DOHH2 (cell line): Measurements from ENCODE around the gene LITAF.

Experiments
- H3F3A ChIP-seq: fragments of 200-600 bp; sonication (generic), shearing (Covaris generic); 2 replicates; pipeline ENCODE4 v1.6.0; 2016; ENCODE audit warnings: antibody characterized with exemption, mild to moderate bottlenecking; ENCODE audit not compliant: control insufficient read depth, insufficient read depth
- H3K27ac ChIP-seq: fragments of 200-600 bp; sonication (generic); 2 replicates; pipeline ENCODE4 v1.5.1; 2014; ENCODE audit warnings: low read depth, mild to moderate bottlenecking, low read length, moderate library complexity
- H3K27me3 ChIP-seq: fragments of 200-600 bp; sonication (generic); 2 replicates; pipeline ENCODE4 v1.6.1; 2014; ENCODE audit warnings: mild to moderate bottlenecking, low read length, mixed read lengths; ENCODE audit not compliant: control insufficient read depth
- H3K36me3 ChIP-seq: fragments of 200-600 bp; sonication (generic); 2 replicates; pipeline ENCODE4 v1.6.1; 2014; ENCODE audit warnings: mild to moderate bottlenecking, low read length, moderate library complexity, mixed read lengths; ENCODE audit not compliant: control insufficient read depth
- H3K4me1 ChIP-seq: fragments of 200-600 bp; sonication (generic); 2 replicates; pipeline ENCODE4 v1.6.1; 2014; ENCODE audit warnings: mild to moderate bottlenecking, low read length, mixed read lengths; ENCODE audit not compliant: control insufficient read depth
- H3K4me2 ChIP-seq: fragments of 200-600 bp; sonication (generic); 2 replicates; pipeline ENCODE4 v1.6.0; 2014; ENCODE audit warnings: mild to moderate bottlenecking, low read length, moderate library complexity
- H3K4me3 ChIP-seq: fragments of 200-600 bp; sonication (generic); 2 replicates; pipeline ENCODE4 v1.5.1; 2014; ENCODE audit warnings: mild to moderate bottlenecking, low read length, mixed read lengths
- H3K79me2 ChIP-seq: fragments of 200-600 bp; sonication (generic); 2 replicates; pipeline ENCODE4 v1.6.1; 2014; ENCODE audit warnings: mild to moderate bottlenecking, low read length, mixed read lengths; ENCODE audit not compliant: control insufficient read depth
- H3K9me2 ChIP-seq: fragments of 200-600 bp; sonication (generic); replicated peaks from 2 replicates; pipeline ENCODE4 v1.6.1; 2014; ENCODE audit warnings: mild to moderate bottlenecking, low read length, mixed read lengths; ENCODE audit not compliant: control insufficient read depth
- H3K9me3 ChIP-seq: fragments of 200-600 bp; sonication (generic); 2 replicates; pipeline ENCODE4 v1.6.1; 2014; ENCODE audit warnings: antibody characterized with exemption, low read length, mixed read lengths; ENCODE audit not compliant: control insufficient read depth, insufficient read depth
- H4K20me1 ChIP-seq: fragments of 200-600 bp; sonication (generic); 2 replicates; pipeline ENCODE4 v1.6.0; 2014; ENCODE audit warnings: low read depth, mild to moderate bottlenecking, antibody characterized with exemption, low read length, moderate library complexity; ENCODE audit not compliant: control insufficient read depth, insufficient read depth
- EZH2phosphoT487 ChIP-seq: fragments of 200-600 bp; sonication (generic); IDR thresholded peaks from 2 replicates; pipeline ENCODE4 v1.6.1; 2017; ENCODE audit warnings: borderline replicate concordance, mild to moderate bottlenecking, antibody characterized with exemption, low read length, moderate library complexity, mixed read lengths
- TF ChIP-seq, protein P1 (sequence below): fragments of 200-600 bp; sonication (generic); IDR thresholded peaks from one replicate; pipeline ENCODE4 v1.5.1; 2014; ENCODE audit warnings: antibody characterized with exemption, mild to moderate bottlenecking, low read depth, low read length; ENCODE audit not compliant: poor library complexity, severe bottlenecking

LITAF gene

DNA sequence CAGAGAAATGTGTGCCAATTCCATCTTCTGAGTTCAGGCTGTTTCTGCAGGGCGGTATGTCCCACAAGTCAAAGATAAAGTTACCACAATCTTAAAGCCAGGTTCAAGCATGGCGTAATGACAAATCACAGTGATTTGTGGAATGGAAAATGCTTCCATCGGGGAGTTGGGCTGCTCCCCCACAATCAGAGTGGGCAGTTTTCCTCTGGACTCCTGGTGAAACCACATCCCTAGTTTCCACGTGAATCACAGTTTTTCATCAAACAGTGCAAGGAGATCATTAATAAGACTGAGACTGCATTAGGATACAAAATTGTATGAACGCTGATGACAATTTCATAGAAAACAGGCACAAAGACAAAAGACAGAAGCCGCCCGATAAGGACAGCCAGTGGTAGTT, 3.6 kb downstream of the LITAF start:
- H3K9me3 ChIP-seq: no peaks in the 10 kb centered on the region
- TF ChIP-seq, protein P1, sequence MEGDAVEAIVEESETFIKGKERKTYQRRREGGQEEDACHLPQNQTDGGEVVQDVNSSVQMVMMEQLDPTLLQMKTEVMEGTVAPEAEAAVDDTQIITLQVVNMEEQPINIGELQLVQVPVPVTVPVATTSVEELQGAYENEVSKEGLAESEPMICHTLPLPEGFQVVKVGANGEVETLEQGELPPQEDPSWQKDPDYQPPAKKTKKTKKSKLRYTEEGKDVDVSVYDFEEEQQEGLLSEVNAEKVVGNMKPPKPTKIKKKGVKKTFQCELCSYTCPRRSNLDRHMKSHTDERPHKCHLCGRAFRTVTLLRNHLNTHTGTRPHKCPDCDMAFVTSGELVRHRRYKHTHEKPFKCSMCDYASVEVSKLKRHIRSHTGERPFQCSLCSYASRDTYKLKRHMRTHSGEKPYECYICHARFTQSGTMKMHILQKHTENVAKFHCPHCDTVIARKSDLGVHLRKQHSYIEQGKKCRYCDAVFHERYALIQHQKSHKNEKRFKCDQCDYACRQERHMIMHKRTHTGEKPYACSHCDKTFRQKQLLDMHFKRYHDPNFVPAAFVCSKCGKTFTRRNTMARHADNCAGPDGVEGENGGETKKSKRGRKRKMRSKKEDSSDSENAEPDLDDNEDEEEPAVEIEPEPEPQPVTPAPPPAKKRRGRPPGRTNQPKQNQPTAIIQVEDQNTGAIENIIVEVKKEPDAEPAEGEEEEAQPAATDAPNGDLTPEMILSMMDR: no peak
- TF ChIP-seq EZH2phosphoT487: no peak
- H3K4me3 ChIP-seq: peak overlapping the region; percentile 4; the same call in 1 of the 2 replicates
- H3K4me2 ChIP-seq: peak overlapping the region; percentile 93
- H3K36me3 ChIP-seq: peaks cover 18% of the 10 kb centered on the region
- no peaks in the 10 kb centered on the region for H3K9me2 ChIP-seq
- 0 out of 2 replicates have a peak, but pooled peaks cover 2% of the 10 kb centered on the region for H3K27me3 ChIP-seq
- H3K79me2 ChIP-seq: peaks cover 80% of the 10 kb centered on the region
- peaks cover 20% of the 10 kb centered on the region for H3F3A ChIP-seq
- H4K20me1 ChIP-seq: peaks cover 24% of the 10 kb centered on the region
- H3K27ac ChIP-seq: no peak overlapping the region
- H3K4me1 ChIP-seq: peaks cover 67% of the 10 kb centered on the region

DNA sequence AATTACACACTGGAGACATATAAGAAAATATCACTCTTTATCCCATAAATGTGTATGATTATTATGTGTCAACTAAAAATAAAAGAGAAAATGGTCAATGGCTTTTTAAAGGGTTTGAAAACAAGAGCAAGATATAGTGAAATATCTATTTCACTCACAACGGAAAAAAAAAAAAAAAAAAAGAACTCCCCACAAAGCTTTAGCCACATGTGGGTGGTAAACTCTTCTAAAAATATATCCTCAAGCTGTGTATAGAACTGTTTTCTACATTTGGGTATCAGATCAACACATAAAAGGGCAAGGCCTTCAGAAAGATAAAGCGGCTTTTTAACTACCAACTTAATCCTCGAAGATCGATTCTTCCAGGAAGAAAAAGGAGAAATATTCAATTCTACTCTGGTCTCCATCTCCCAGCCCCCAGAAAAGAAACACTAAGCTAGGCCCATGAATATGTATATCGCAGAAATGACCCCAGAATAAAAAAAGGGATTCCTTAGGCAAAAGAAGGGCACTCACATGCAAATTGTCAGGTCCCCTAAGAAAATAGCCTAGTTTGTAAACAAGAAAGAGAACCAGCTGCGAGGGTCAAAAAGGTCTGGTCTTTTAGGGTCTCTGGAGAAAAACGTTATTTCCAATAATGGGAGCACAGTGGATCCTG, 4.4 kb downstream of the LITAF start:
- H3K27ac ChIP-seq: no peak overlapping the region
- H4K20me1 ChIP-seq: peaks cover 24% of the 10 kb centered on the region

DNA sequence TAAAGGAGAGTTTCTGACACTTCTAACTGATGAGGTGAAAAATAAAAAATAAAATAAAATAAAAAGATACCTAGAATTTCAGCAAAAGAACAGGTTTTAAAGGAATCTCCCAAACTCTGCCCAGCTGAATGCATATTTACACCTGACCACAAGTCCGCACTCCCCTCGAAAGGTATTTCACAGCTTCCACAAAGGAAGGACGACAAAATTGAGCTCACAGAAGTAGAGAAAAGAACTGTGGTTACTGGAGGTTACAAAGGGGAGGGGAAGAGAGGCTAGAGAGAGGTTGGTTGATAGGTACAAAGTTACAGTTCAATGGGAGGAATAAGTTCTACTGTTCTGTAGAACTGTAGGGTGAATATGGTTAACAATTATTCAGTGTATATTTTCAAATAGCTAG, 5.0 kb downstream of the LITAF start:
- Histone ChIP-seq H3K27ac (no peak overlapping the region), H3F3A (peaks cover 20% of the 10 kb centered on the region), H3K4me1 (peaks cover 71% of the 10 kb centered on the region), H3K27me3 (0 out of 2 replicates have a peak, but pooled peaks cover 2% of the 10 kb centered on the region), H3K9me3 (no peaks in the 10 kb centered on the region), H3K4me2 (peak overlapping the region; percentile 93), H3K4me3 (no peak overlapping the region), H3K36me3 (peaks cover 25% of the 10 kb centered on the region), H3K79me2 (peaks cover 95% of the 10 kb centered on the region), H4K20me1 (peaks cover 24% of the 10 kb centered on the region), H3K9me2 (no peaks in the 10 kb centered on the region)
- TF ChIP-seq, protein P1: no peak
- TF ChIP-seq EZH2phosphoT487: no peak

More for the DNA sequence above, 4.4 kb downstream of the LITAF start:
- Histone ChIP-seq H3K27me3 (0 out of 2 replicates have a peak, but pooled peaks cover 2% of the 10 kb centered on the region), H3K9me3 (no peaks in the 10 kb centered on the region), H3K79me2 (peaks cover 88% of the 10 kb centered on the region), H3K4me2 (peak overlapping the region; percentile 93), H3K36me3 (peaks cover 23% of the 10 kb centered on the region), H3K9me2 (no peaks in the 10 kb centered on the region), H3F3A (peaks cover 20% of the 10 kb centered on the region), H3K4me1 (peaks cover 67% of the 10 kb centered on the region), H3K4me3 (peak overlapping the region; percentile 4)
- TF ChIP-seq, protein P1: no peak
- TF ChIP-seq EZH2phosphoT487: no peak
